ENCODE results near the gene SULF2. TPM values are rescaled to one million over a fixed set of nuclear protein-coding genes. Genes with fewer than 3 reads are reported as not detected.
A peak's percentile ranks its signal among the peaks of the same experiment; 100 is the strongest.

Gene SULF2
- total and polyA plus RNA-seq, 2 of the 13 experiments (the other 11 are each of a cell fraction or from before 2014, with no cell fraction given) = 7.2 to 50.9 TPM

DNA sequence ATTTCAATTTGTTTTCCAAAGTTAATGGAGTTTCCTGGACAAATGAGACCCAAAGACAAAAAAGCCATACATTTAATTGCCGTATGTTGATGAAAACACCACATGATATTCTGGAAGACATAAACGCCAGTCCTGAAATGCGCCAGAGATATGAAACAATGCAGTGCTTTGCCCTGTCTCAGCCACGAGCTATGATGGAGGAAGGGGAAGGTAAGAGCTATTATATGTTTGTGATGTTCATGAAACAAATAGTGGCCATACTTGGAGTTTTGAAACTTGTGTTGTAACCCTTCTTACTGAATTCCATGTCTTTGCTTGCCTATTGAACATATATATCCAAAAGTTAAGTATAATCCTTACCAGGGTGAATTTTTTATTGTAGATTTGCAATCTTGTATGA, 157.7 kb downstream of the SULF2 start:
- Histone ChIP-seq H3K27me3 (ENCODE audit: control insufficient read depth in 1 of 2, insufficient read depth in 2 of 2, low read length in 2 of 2) (no peaks in the 10 kb centered on the region), H4K20me1 (ENCODE audit: insufficient read depth, low read length) (no peaks in the 10 kb centered on the region), H3K9me3 (ENCODE audit: low read length) (no peaks in the 10 kb centered on the region), H3K4me2 (ENCODE audit: low read depth, low read length) (no peak overlapping the region), H3K79me2 (ENCODE audit: insufficient read depth, low read length) (no peaks in the 10 kb centered on the region), H3K4me3 (replicated peaks in 1 of 3; ENCODE audit: insufficient read depth in 1 of 3, low read depth in 2 of 3, low read length in 3 of 3) (no peak overlapping the region), H3K27ac (ENCODE audit: extremely low read length, insufficient read depth, low read length) (no peak overlapping the region), H2AFZ (ENCODE audit: low read length) (no peak overlapping the region), H3K4me1 (ENCODE audit: insufficient read depth, low read length) (no peaks in the 10 kb centered on the region), H3K9ac (ENCODE audit: insufficient read depth, low read depth, low read length) (no peak overlapping the region), H3K36me3 (replicated peaks in 1 of 2; ENCODE audit: control insufficient read depth in 1 of 2, insufficient read depth in 2 of 2, low read length in 2 of 2) (peaks cover 27 to 85% of the 10 kb centered on the region in 2 experiments)
- ChIA-PET CTCF (ENCODE audit: low intra/inter-chr PET ratio, low total read pairs) (no interaction called here), POLR2A (no interaction called here)
- DNase-seq (ENCODE audit: low spot score) (no peak), FAIRE-seq (no peak), ATAC-seq (no peak)
- TF ChIP-seq PCBP1 (IDR thresholded peaks at IDR 0.05; ENCODE audit: borderline replicate concordance, low read depth, low read length) = no peak
- TF ChIP-seq RBM22 (optimal IDR thresholded peaks at IDR 0.05; ENCODE audit: low read length) = peak; percentile 58
- intact Hi-C loops (cut with micrococcal nuclease; ENCODE audit: unreplicated experiment) (no loop called here), in situ Hi-C loops (cut with HindIII; ENCODE audit: extremely low pct_ligation_motif_present, low pct_unique_long_range_greater_than_20kb) (loop anchor here (10.0 kb wide), 1 partner anchor 433 kb away; no protein-coding TSS in a partner anchor)
- BruUV-seq (replicated peaks) = TSS peak; percentile 4
- WGBS (ENCODE audit: low lambda C conversion rate) = 88% methylated on average over 4 of the region's 4 CpGs

- H3K4me3 ChIP-seq (replicated peaks in 1 of 3; ENCODE audit: insufficient read depth in 1 of 3, low read depth in 2 of 3, low read length in 3 of 3) = no peak overlapping the region
- H3K79me2 ChIP-seq (ENCODE audit: insufficient read depth, low read length) = peaks cover 10% of the 10 kb centered on the region
- no peaks in the 10 kb centered on the region for H3K9me3 ChIP-seq (ENCODE audit: low read length)
- WGBS (ENCODE audit: low lambda C conversion rate) = 93% methylated on average over 2 of the region's 2 CpGs
- H3K9ac ChIP-seq (ENCODE audit: insufficient read depth, low read depth, low read length) = no peak overlapping the region
- TF ChIP-seq ZNF674 (CRISPR knock-in tag; IDR thresholded peaks at IDR 0.05; ENCODE audit: low read depth) = no peak
- TSS peak; percentile 55 for BruUV-seq (replicated peaks)
- H3K4me1 ChIP-seq (ENCODE audit: insufficient read depth, low read length) = no peaks in the 10 kb centered on the region
- no peak overlapping the region for H2AFZ ChIP-seq (ENCODE audit: low read length)
- H3K36me3 ChIP-seq (replicated peaks in 1 of 2; ENCODE audit: control insufficient read depth in 1 of 2, insufficient read depth in 2 of 2, low read length in 2 of 2) = peaks cover 16 to 60% of the 10 kb centered on the region in 2 experiments
- H3K27me3 ChIP-seq (ENCODE audit: control insufficient read depth in 1 of 2, insufficient read depth in 2 of 2, low read length in 2 of 2) = no peaks in the 10 kb centered on the region
- FAIRE-seq (no peak), DNase-seq (ENCODE audit: low spot score) (no peak), ATAC-seq (no peak)
- intact Hi-C loops (cut with micrococcal nuclease; ENCODE audit: unreplicated experiment) (loop anchor here (5.0 kb wide), 3 partner anchors 46 to 241 kb away; no protein-coding TSS in a partner anchor), in situ Hi-C loops (cut with HindIII; ENCODE audit: extremely low pct_ligation_motif_present, low pct_unique_long_range_greater_than_20kb) (loop anchor here (5.0 to 10.0 kb wide), 2 partner anchors 106 to 428 kb away; no protein-coding TSS in a partner anchor)
- POLR2A ChIA-PET = no interaction called here
- H4K20me1 ChIP-seq (ENCODE audit: insufficient read depth, low read length) = peaks cover 11% of the 10 kb centered on the region; the same call in 1 of the 2 replicates
- no peak overlapping the region for H3K27ac ChIP-seq (ENCODE audit: extremely low read length, insufficient read depth, low read length)
- CTCF ChIA-PET (ENCODE audit: low intra/inter-chr PET ratio, low total read pairs) = no interaction called here
- H3K4me2 ChIP-seq (ENCODE audit: low read depth, low read length) = no peak overlapping the region
These were observed 162.1 kb downstream of the SULF2 start for GRCh38 chr20:47623206-47623605.

Data from HepG2 (cell line).